ENCODE results near the gene PIBF1. TPM values are rescaled to one million over a fixed set of nuclear protein-coding genes. Genes with fewer than 3 reads are reported as not detected.
"Not testable (repeated sequence)": the region's sequence is repeated elsewhere in the genome, so short reads cannot be mapped to it uniquely, and the experiment has no call there.

PIBF1 gene
- total RNA-seq, 2 donors from 2014 or later = 19.9 to 24.9 TPM

GRCh38 chr13:72774019-72774418, 7.9 kb upstream of the PIBF1 start:
- Histone ChIP-seq H3K4me3 (no peak overlapping the region), H3K36me3 (peaks cover 6 to 9% of the 10 kb centered on the region in 2 donors)

GRCh38 chr13:72782717-72783116, 784 bp downstream of the PIBF1 start:
- intact Hi-C loops (cut with DNase I) = loop anchor here (1.0 to 5.0 kb wide), 2 partner anchors 55 to 275 kb away; partner anchors contain the start of genes BORA, KLF5 and MZT1
- Histone ChIP-seq H3K9me3 (no peaks in the 10 kb centered on the region), H3K36me3 (peaks cover 0 to 3% of the 10 kb centered on the region in 2 donors), H3K4me1 (replicated peaks) (peaks cover 3% of the 10 kb centered on the region), H3K27ac (peak overlapping the region; percentile 68 to 75), H3K27me3 (replicated peaks; ENCODE audit: insufficient read depth) (no peaks in the 10 kb centered on the region), H3K4me3 (peak overlapping the region; percentile 83 to 90)
- no peak for TF ChIP-seq POLR2AphosphoS5 (IDR thresholded peaks at IDR 0.05)
- no peak for TF ChIP-seq POLR2A (IDR thresholded peaks at IDR 0.05)
- TF ChIP-seq CTCF (IDR thresholded peaks at IDR 0.05) = no peak
- 4% methylated on average over 7 of the region's 7 CpGs for WGBS
- no peak for DNase-seq (ENCODE audit: low spot score)

More at GRCh38 chr13:72774019-72774418, 7.9 kb upstream of the PIBF1 start:
- Histone ChIP-seq H3K27ac (no peak overlapping the region), H3K27me3 (replicated peaks; ENCODE audit: insufficient read depth) (no peaks in the 10 kb centered on the region), H3K9me3 (no peaks in the 10 kb centered on the region), H3K4me1 (replicated peaks) (no peaks in the 10 kb centered on the region)
- DNase-seq (ENCODE audit: low spot score) = no peak
- TF ChIP-seq POLR2AphosphoS5 (IDR thresholded peaks at IDR 0.05) (no peak), POLR2A (IDR thresholded peaks at IDR 0.05) (no peak), CTCF (IDR thresholded peaks at IDR 0.05) (no peak)
- intact Hi-C loops (cut with DNase I) = no loop called here
- WGBS = 77% methylated on average over 2 of the region's 2 CpGs

- intact Hi-C loops (cut with DNase I) = loop anchor here (5.0 kb wide), 1 partner anchor 273 kb away; the partner anchor contains the start of gene KLF5
- H3K27ac ChIP-seq; DNase-seq (ENCODE audit: low spot score); H3K27me3 ChIP-seq (replicated peaks; ENCODE audit: insufficient read depth); H3K9me3 ChIP-seq; H3K4me1 ChIP-seq (replicated peaks); H3K36me3 ChIP-seq; H3K4me3 ChIP-seq: not testable (repeated sequence)
- 92% methylated on average over 4 of the region's 4 CpGs for WGBS
Observed at GRCh38 chr13:72784679-72785078, 2.7 kb downstream of the PIBF1 start.

GRCh38 chr13:72788831-72789230, 6.9 kb downstream of the PIBF1 start:
- DNase-seq (ENCODE audit: low spot score) = no peak
- TF ChIP-seq POLR2AphosphoS5 (IDR thresholded peaks at IDR 0.05) (no peak), POLR2A (IDR thresholded peaks at IDR 0.05) (no peak)
- 33% methylated on average over 1 of the region's 1 CpG for WGBS
- Histone ChIP-seq H3K27ac (no peak overlapping the region), H3K4me1 (replicated peaks) (no peaks in the 10 kb centered on the region), H3K4me3 (no peak overlapping the region), H3K27me3 (replicated peaks; ENCODE audit: insufficient read depth) (no peaks in the 10 kb centered on the region), H3K36me3 (peaks cover 0 to 4% of the 10 kb centered on the region in 2 donors), H3K9me3 (no peaks in the 10 kb centered on the region)
- intact Hi-C loops (cut with DNase I) = no loop called here

- no peak for DNase-seq (ENCODE audit: low spot score)
- 95% methylated on average over 2 of the region's 2 CpGs for WGBS
- Histone ChIP-seq H3K27me3 (replicated peaks; ENCODE audit: insufficient read depth) (no peaks in the 10 kb centered on the region), H3K4me3 (no peak overlapping the region), H3K4me1 (replicated peaks) (no peaks in the 10 kb centered on the region), H3K27ac (no peak overlapping the region), H3K36me3 (peaks cover 0 to 4% of the 10 kb centered on the region in 2 donors), H3K9me3 (no peaks in the 10 kb centered on the region)
- intact Hi-C loops (cut with DNase I) = no loop called here
- TF ChIP-seq CTCF (IDR thresholded peaks at IDR 0.05) = no peak
- TF ChIP-seq POLR2A (IDR thresholded peaks at IDR 0.05) = no peak
- TF ChIP-seq POLR2AphosphoS5 (IDR thresholded peaks at IDR 0.05) = no peak
Observed at GRCh38 chr13:72792640-72793039, 10.7 kb downstream of the PIBF1 start.

GRCh38 chr13:72798817-72799216, 16.9 kb downstream of the PIBF1 start:
- intact Hi-C loops (cut with DNase I) = no loop called here
- Histone ChIP-seq H3K9me3 (no peaks in the 10 kb centered on the region), H3K27ac (no peak overlapping the region), H3K27me3 (replicated peaks; ENCODE audit: insufficient read depth) (no peaks in the 10 kb centered on the region), H3K36me3 (no peaks in the 10 kb centered on the region), H3K4me3 (no peak overlapping the region), H3K4me1 (replicated peaks) (no peaks in the 10 kb centered on the region)
- no peak for TF ChIP-seq POLR2A (IDR thresholded peaks at IDR 0.05)
- TF ChIP-seq POLR2AphosphoS5 (IDR thresholded peaks at IDR 0.05) = no peak
- no peak for TF ChIP-seq CTCF (IDR thresholded peaks at IDR 0.05)
- WGBS = 74% methylated on average over 3 of the region's 3 CpGs
- no peak for DNase-seq (ENCODE audit: low spot score)
